DND-41 (cell line): ENCODE data around the gene MYRIP.

ENCODE experiments used
- ATAC-seq: fragments of 200-7000 bp; cut with Tn5 transposase; 3 replicates; pipeline ENCODE4 v1.9.1; 2021; ENCODE audit warnings: low read depth; ENCODE audit not compliant: insufficient read depth
- DNase-seq: peaks from one replicate; pipeline ENCODE4 v3.0.0-alpha.2; 2020
- H2AFZ ChIP-seq: 2 replicates; pipeline ENCODE4 v1.6.0; 2012; ENCODE audit warnings: low read depth, low read length
- H3K27ac ChIP-seq: 2 replicates; pipeline ENCODE4 v1.5.1; 2012; ENCODE audit warnings: low read length, inconsistent platforms
- H3K27me3 ChIP-seq: fragments of 200-600 bp; sonication (generic); 2 replicates; pipeline ENCODE4 v1.6.0; 2012; ENCODE audit warnings: low read length, mild to moderate bottlenecking, inconsistent platforms; ENCODE audit not compliant: insufficient read depth, poor library complexity
- H3K36me3 ChIP-seq: 2 replicates; pipeline ENCODE4 v1.5.1; 2012; ENCODE audit warnings: low read length, inconsistent platforms; ENCODE audit not compliant: insufficient read depth
- H3K4me1 ChIP-seq: 2 replicates; pipeline ENCODE4 v1.5.1; 2012; ENCODE audit warnings: mild to moderate bottlenecking, low read length; ENCODE audit not compliant: insufficient read depth
- H3K4me2 ChIP-seq: 2 replicates; pipeline ENCODE4 v1.6.0; 2012; ENCODE audit warnings: mild to moderate bottlenecking, moderate library complexity, low read length, inconsistent platforms; ENCODE audit not compliant: insufficient read depth
- H3K4me3 ChIP-seq, 2 experiments: fragments of 200-600 bp in 1 of 2; shearing (Covaris generic) in 1 of 2; 2 replicates each; pipeline ENCODE4 v1.5.1; 2012 to 2016; ENCODE audit warnings: inconsistent platforms in 2 of 2, low read length in 2 of 2, mild to moderate bottlenecking in 2 of 2, low read depth in 1 of 2, moderate library complexity in 1 of 2
- H3K79me2 ChIP-seq: 2 replicates; pipeline ENCODE4 v1.6.0; 2012; ENCODE audit warnings: low read length, inconsistent platforms; ENCODE audit not compliant: insufficient read depth
- H3K9ac ChIP-seq: 2 replicates; pipeline ENCODE4 v1.6.0; 2012; ENCODE audit warnings: low read depth, mild to moderate bottlenecking, inconsistent platforms, low read length, moderate library complexity
- H3K9me3 ChIP-seq: 2 replicates; pipeline ENCODE4 v1.5.1; 2012; ENCODE audit warnings: low read length, moderate library complexity, mild to moderate bottlenecking, inconsistent platforms; ENCODE audit not compliant: insufficient read depth, severe bottlenecking
- H4K20me1 ChIP-seq: 2 replicates; pipeline ENCODE4 v1.6.0; 2012; ENCODE audit warnings: low read length; ENCODE audit not compliant: insufficient read depth
- EZH2 ChIP-seq: IDR thresholded peaks from 3 replicates; pipeline ENCODE4 v1.6.1; 2012; ENCODE audit warnings: borderline replicate concordance, low read depth, mild to moderate bottlenecking, moderate library complexity, low read length, inconsistent platforms; ENCODE audit not compliant: severe bottlenecking
- TF ChIP-seq, protein P1 (sequence below): IDR thresholded peaks from 2 replicates; pipeline ENCODE4 v1.5.1; 2012; ENCODE audit warnings: borderline replicate concordance, low read length, moderate library complexity, mild to moderate bottlenecking; ENCODE audit not compliant: poor library complexity, severe bottlenecking; ENCODE audit errors: extremely low read depth

Gene MYRIP

DNA sequence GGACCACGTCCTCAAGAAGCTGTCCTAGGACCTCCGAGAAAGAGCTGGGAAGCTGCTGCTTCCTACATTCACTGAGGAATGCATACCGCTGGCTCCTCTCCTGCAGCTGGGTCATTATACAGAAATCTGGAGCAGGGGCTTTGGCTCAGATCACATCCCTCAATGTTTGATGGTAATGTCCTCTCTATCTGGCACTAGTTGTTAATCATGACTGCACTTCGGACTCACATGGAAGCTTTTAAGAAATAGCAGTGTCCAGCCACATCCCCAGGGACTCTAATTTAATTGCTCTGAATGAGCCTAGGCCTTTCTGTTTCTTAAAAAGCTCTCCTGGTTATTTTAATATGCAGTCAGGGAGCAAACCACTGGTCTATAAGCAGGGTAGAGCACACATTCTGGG, 25.7 kb upstream of the MYRIP start:
- H3K4me3 ChIP-seq, result no peak overlapping the region
- no peak for TF ChIP-seq EZH2
- TF ChIP-seq, protein P1, sequence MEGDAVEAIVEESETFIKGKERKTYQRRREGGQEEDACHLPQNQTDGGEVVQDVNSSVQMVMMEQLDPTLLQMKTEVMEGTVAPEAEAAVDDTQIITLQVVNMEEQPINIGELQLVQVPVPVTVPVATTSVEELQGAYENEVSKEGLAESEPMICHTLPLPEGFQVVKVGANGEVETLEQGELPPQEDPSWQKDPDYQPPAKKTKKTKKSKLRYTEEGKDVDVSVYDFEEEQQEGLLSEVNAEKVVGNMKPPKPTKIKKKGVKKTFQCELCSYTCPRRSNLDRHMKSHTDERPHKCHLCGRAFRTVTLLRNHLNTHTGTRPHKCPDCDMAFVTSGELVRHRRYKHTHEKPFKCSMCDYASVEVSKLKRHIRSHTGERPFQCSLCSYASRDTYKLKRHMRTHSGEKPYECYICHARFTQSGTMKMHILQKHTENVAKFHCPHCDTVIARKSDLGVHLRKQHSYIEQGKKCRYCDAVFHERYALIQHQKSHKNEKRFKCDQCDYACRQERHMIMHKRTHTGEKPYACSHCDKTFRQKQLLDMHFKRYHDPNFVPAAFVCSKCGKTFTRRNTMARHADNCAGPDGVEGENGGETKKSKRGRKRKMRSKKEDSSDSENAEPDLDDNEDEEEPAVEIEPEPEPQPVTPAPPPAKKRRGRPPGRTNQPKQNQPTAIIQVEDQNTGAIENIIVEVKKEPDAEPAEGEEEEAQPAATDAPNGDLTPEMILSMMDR, result no peak
- ATAC-seq, result no peak
- H3K36me3 ChIP-seq, result no peaks in the 10 kb centered on the region
- no peaks in the 10 kb centered on the region for H3K4me1 ChIP-seq
- no peaks in the 10 kb centered on the region for H3K79me2 ChIP-seq
- DNase-seq, result no peak
- H3K27me3 ChIP-seq, result peaks cover 9% of the 10 kb centered on the region
- no peak overlapping the region for H3K4me2 ChIP-seq
- no peak overlapping the region for H3K9ac ChIP-seq
- no peak overlapping the region for H3K27ac ChIP-seq
- H3K9me3 ChIP-seq, result no peaks in the 10 kb centered on the region
- H4K20me1 ChIP-seq, result no peaks in the 10 kb centered on the region
- H2AFZ ChIP-seq, result no peak overlapping the region

DNA sequence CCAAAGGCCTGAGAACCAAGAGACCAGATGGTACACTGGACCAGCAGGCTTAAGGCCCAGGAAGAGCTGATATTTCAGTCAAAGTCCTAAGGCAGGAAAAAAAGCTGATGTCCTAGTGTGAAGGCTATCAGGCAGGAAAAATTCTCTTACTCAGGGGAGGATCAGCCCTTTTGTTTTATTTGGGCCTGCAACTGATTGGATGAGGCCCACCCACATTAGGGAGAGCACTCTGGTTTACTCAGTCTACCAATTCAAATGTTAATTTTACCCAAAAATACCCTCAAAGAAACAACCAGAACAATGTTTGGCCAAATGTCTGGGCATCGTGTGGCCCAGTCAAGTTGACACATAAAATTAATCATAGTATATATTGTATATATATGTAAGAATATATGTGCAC, 24.5 kb upstream of the MYRIP start:
- Histone ChIP-seq H3K9me3 (no peaks in the 10 kb centered on the region), H3K4me2 (no peak overlapping the region), H3K4me1 (no peaks in the 10 kb centered on the region), H3K27me3 (peaks cover 11% of the 10 kb centered on the region), H3K79me2 (no peaks in the 10 kb centered on the region), H2AFZ (no peak overlapping the region), H3K27ac (no peak overlapping the region), H3K9ac (no peak overlapping the region), H3K36me3 (no peaks in the 10 kb centered on the region), H3K4me3 (no peak overlapping the region), H4K20me1 (no peaks in the 10 kb centered on the region)
- TF ChIP-seq EZH2, result no peak
- TF ChIP-seq, protein P1, result no peak
- DNase-seq (no peak), ATAC-seq (no peak)

- Histone ChIP-seq H3K4me2 (no peak overlapping the region), H3K36me3 (no peaks in the 10 kb centered on the region), H3K79me2 (no peaks in the 10 kb centered on the region), H3K4me1 (no peaks in the 10 kb centered on the region), H3K9ac (no peak overlapping the region), H3K27ac (no peak overlapping the region), H3K27me3 (peaks cover 14% of the 10 kb centered on the region), H3K4me3 (no peak overlapping the region), H4K20me1 (no peaks in the 10 kb centered on the region), H3K9me3 (no peaks in the 10 kb centered on the region), H2AFZ (no peak overlapping the region)
- TF ChIP-seq, protein P1, result no peak
- TF ChIP-seq EZH2, result no peak
- no peak for DNase-seq
- no peak for ATAC-seq
Observed at GRCh38 chr3:39788128-39788883, 21.1 kb upstream of the MYRIP start.
